ENCODE results near the gene CEACAM8.
"Not testable (repeated sequence)": the region's sequence is repeated elsewhere in the genome, so short reads cannot be mapped to it uniquely, and the experiment has no call there.

CEACAM8 gene

DNA sequence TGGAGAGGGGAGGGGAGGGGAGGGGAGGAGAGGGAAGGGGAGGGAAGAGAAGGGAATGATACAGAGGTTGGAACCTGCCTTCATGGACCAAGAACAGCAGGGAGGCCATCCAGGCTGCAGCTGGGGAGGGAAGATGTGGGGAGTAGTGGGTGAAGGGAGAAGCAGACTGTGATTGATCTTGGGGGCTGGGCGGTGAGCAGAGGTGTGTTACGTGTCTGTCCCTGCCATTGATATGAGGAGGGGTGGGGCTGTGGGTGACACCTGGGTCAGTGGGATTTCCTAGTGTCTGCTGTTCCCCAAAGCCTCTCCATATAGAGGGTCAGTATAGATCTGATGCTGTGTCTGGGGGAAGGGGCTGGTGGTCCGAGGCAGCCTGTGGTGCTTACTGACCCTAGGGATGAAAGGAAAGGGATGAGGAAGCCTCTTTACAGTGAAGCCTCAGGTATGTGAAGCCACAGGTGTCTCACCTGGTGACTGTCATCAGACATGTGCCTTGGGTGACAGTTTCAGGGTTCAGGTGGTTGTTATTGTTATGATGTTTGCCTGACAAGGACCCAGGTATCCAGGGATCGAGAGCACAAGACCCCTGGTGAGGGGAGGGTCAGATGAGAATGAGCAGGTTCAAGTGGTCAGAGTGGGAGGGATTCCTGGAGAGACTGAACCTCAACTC is 47.8 kb downstream of the CEACAM8 start:
- H3K9me3 ChIP-seq, result no peaks in the 10 kb centered on the region
- TF ChIP-seq, protein P1, sequence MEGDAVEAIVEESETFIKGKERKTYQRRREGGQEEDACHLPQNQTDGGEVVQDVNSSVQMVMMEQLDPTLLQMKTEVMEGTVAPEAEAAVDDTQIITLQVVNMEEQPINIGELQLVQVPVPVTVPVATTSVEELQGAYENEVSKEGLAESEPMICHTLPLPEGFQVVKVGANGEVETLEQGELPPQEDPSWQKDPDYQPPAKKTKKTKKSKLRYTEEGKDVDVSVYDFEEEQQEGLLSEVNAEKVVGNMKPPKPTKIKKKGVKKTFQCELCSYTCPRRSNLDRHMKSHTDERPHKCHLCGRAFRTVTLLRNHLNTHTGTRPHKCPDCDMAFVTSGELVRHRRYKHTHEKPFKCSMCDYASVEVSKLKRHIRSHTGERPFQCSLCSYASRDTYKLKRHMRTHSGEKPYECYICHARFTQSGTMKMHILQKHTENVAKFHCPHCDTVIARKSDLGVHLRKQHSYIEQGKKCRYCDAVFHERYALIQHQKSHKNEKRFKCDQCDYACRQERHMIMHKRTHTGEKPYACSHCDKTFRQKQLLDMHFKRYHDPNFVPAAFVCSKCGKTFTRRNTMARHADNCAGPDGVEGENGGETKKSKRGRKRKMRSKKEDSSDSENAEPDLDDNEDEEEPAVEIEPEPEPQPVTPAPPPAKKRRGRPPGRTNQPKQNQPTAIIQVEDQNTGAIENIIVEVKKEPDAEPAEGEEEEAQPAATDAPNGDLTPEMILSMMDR (IDR thresholded peaks at IDR 0.05), result no peak
- H3K4me3 ChIP-seq (ENCODE audit: low read depth in 1 of 2, low read length in 1 of 2), result no peak overlapping the region
- no peaks in the 10 kb centered on the region for H3K36me3 ChIP-seq
- H3K4me1 ChIP-seq (ENCODE audit: control insufficient read depth in 1 of 2, insufficient read depth in 1 of 2, low read depth in 1 of 2, low read length in 1 of 2), result peaks cover 4 to 5% of the 10 kb centered on the region in 2 experiments
- peaks cover 8% of the 10 kb centered on the region for H3K27me3 ChIP-seq
- H3K27ac ChIP-seq, result no peak overlapping the region

DNA sequence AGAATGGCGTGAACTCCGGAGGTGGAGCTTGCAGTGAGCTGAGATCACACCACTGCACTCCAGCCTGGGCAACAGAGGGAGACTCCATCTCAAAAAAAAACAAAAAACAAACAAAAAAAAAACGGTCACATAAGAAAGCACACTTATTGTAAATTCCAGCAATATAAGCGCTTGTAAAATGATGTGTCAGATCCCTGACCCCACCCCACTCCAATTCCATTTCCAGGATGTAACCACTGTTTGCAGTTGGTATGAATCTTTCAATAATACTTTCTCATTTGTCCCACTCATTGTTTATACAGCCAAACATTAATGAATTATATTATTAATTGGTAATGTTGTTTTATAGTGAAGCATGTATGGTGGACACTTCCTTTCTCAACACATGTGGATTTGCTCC is 50.6 kb downstream of the CEACAM8 start:
- TF ChIP-seq, protein P1 (IDR thresholded peaks at IDR 0.05), result no peak
- Histone ChIP-seq H3K4me1 (ENCODE audit: control insufficient read depth in 1 of 2, insufficient read depth in 1 of 2, low read depth in 1 of 2, low read length in 1 of 2) (peaks cover 4 to 5% of the 10 kb centered on the region in 2 experiments), H3K27ac (no peak overlapping the region), H3K36me3 (no peaks in the 10 kb centered on the region), H3K4me3 (ENCODE audit: low read depth in 1 of 2, low read length in 1 of 2) (no peak overlapping the region), H3K9me3 (no peaks in the 10 kb centered on the region), H3K27me3 (peaks cover 8% of the 10 kb centered on the region)

DNA sequence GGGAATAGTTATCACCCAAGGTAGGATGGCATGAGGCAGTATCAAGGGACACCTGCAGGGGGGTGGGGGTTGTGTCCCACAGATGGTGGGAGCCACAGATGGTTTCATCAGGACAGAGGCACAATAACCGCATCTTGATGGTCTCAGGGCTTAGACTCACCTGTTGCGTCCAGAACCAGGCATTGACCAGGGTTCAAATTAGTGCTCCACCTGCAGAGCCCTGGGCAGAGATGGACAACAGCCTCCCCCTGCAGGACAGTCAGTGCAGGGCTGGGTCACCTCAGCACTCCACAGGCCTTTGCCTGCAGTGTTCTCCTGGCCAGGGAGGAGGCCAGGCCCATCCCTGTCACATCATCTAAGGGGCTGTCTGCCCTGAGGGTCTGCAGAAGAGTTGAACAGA is 51.9 kb downstream of the CEACAM8 start:
- no peaks in the 10 kb centered on the region for H3K36me3 ChIP-seq
- TF ChIP-seq, protein P1 (IDR thresholded peaks at IDR 0.05), result no peak
- no peak overlapping the region for H3K27ac ChIP-seq

DNA sequence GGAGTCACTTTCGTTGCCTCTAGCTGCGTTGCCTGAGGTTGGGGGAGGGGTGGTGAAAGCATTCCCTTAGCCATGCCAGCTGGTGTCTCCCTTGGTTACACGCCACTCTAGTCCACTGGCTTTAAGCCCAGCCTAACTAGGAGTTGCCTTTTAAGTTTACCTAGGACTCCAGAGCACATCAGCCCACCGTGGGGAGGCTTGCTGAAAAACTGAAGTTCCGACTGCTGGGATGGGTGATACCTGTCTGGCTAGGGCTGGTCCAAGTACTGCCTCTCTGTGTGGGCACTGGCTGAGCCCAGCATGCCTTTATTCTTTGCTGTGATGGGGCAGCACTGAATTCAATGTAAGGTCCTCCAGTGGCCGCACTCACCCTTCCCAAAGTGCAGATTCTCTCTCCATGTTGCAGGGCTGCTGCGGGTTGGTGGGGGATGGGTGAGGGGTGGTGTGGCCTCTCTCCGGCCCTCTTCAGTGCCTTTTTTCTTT is 54.6 kb downstream of the CEACAM8 start:
- Histone ChIP-seq H3K9me3 (no peaks in the 10 kb centered on the region), H3K36me3 (no peaks in the 10 kb centered on the region), H3K4me1 (ENCODE audit: control insufficient read depth in 1 of 2, insufficient read depth in 1 of 2, low read depth in 1 of 2, low read length in 1 of 2) (peaks cover 9% of the 10 kb centered on the region in 2 experiments), H3K27me3 (peaks cover 6% of the 10 kb centered on the region), H3K27ac (no peak overlapping the region), H3K4me3 (ENCODE audit: low read depth in 1 of 2, low read length in 1 of 2) (no peak overlapping the region)
- TF ChIP-seq, protein P1 (IDR thresholded peaks at IDR 0.05), result no peak

More for the DNA sequence above, 51.9 kb downstream of the CEACAM8 start:
- H3K27me3 ChIP-seq, result peaks cover 8% of the 10 kb centered on the region
- H3K4me1 ChIP-seq (ENCODE audit: control insufficient read depth in 1 of 2, insufficient read depth in 1 of 2, low read depth in 1 of 2, low read length in 1 of 2), result peaks cover 9% of the 10 kb centered on the region in 2 experiments
- no peaks in the 10 kb centered on the region for H3K9me3 ChIP-seq
- no peak overlapping the region for H3K4me3 ChIP-seq (ENCODE audit: low read depth in 1 of 2, low read length in 1 of 2)

DNA sequence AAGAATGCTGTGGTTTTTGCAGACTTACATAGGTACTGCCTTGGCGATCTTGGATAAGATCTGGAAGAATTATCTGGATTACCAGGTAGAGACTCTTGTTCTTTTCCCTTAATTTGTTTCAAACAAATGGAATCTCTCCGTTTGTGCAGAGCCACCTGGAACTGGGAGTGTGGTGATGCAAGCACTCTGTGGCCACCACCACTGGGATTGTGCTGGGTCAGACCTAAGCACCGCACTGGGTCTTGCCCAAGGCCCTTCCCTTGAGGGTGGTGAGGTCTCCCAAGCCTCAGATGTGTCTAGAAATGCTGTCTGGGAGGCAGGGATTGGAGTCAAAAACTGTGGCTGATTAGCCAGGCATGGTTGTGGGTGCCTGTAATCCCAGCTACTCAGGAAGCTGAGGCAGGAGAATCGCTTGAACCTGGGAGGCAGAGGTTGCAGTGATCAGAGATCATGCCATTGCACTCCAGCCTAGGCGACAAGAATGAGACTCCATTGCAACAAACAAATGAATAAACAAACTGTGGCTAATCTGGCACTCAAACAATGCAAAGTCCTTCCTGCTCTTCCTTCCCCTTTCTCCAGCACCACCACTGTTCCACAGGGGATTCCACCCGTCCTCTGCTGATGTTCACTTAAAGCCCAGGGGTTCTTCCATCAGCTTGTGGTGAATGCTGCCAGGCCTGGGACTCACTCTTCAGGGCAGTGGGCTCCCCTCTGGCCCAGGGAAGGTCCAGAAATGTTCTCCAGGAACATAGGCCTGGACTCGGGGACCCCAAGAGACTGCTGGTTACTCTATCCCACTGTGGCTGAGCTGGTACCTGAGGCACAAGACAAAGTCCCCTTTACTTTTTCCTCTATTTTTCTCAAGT is 55.6 kb downstream of the CEACAM8 start:
- peaks cover 10% of the 10 kb centered on the region for H3K27me3 ChIP-seq
- TF ChIP-seq, protein P1 (IDR thresholded peaks at IDR 0.05), result no peak
- H3K4me3 ChIP-seq (ENCODE audit: low read depth in 1 of 2, low read length in 1 of 2), result no peak overlapping the region
- H3K4me1 ChIP-seq (ENCODE audit: control insufficient read depth in 1 of 2, insufficient read depth in 1 of 2, low read depth in 1 of 2, low read length in 1 of 2), result peaks cover 9% of the 10 kb centered on the region in 2 experiments
- no peak overlapping the region for H3K27ac ChIP-seq
- H3K9me3 ChIP-seq, result no peaks in the 10 kb centered on the region
- H3K36me3 ChIP-seq, result no peaks in the 10 kb centered on the region

DNA sequence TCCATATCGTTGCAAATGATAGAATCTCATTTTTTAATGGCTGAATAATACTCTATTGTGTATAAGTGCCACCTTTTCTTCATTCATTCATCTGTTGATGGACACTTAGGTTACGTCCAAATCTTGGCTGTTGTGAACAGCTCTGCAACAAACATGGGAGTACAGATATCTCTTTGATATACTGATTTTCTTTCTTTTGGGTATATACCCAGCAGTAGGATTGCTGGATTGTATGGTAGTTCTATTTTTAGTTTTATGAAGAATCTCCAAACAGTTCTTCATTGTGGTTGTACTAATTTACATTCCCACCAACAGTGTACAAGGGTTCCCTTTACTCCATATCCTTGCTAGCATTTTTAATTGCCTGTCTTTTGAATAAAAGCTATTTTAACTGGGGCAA is 59.4 kb downstream of the CEACAM8 start:
- not testable (repeated sequence) for H3K27me3 ChIP-seq; H3K27ac ChIP-seq; H3K9me3 ChIP-seq; H3K4me3 ChIP-seq (ENCODE audit: low read depth in 1 of 2, low read length in 1 of 2); H3K36me3 ChIP-seq; H3K4me1 ChIP-seq (ENCODE audit: control insufficient read depth in 1 of 2, insufficient read depth in 1 of 2, low read depth in 1 of 2, low read length in 1 of 2)
